Parathyroid adenoma (tissue), 2 donors: ENCODE data around the gene MYO19.
A peak's percentile ranks its signal among the peaks of the same experiment; 100 is the strongest.
"Not testable (repeated sequence)": the region's sequence is repeated elsewhere in the genome, so short reads cannot be mapped to it uniquely, and the experiment has no call there.

Experiments
- H2AFZ ChIP-seq: fragments of 300-600 bp; sonication (generic); one replicate; pipeline ENCODE4 v1.7.0; 2017; ENCODE audit warnings: antibody characterized with exemption, mild to moderate bottlenecking
- H3K27ac ChIP-seq: fragments of 300-600 bp; sonication (generic); one replicate; pipeline ENCODE4 v1.7.0; 2017
- H3K27me3 ChIP-seq: fragments of 300-600 bp; sonication (generic); one replicate; pipeline ENCODE4 v1.7.0; 2017; ENCODE audit warnings: low read length; ENCODE audit not compliant: control insufficient read depth, insufficient read depth
- H3K36me3 ChIP-seq: fragments of 300-600 bp; sonication (generic); one replicate; pipeline ENCODE4 v1.7.0; 2017; ENCODE audit warnings: low read length; ENCODE audit not compliant: control insufficient read depth, insufficient read depth
- H3K4me1 ChIP-seq: fragments of 300-600 bp; sonication (generic); one replicate; pipeline ENCODE4 v1.7.0; 2017; ENCODE audit warnings: control low read depth
- H3K4me2 ChIP-seq: fragments of 300-600 bp; sonication (generic); one replicate; pipeline ENCODE4 v1.7.0; 2017; ENCODE audit warnings: low read length
- H3K4me3 ChIP-seq: fragments of 300-600 bp; sonication (generic); one replicate; pipeline ENCODE4 v1.7.0; 2017; ENCODE audit warnings: low read depth, low read length
- H3K79me2 ChIP-seq: fragments of 300-600 bp; sonication (generic); one replicate; pipeline ENCODE4 v1.7.0; 2017; ENCODE audit warnings: control low read depth
- H3K9ac ChIP-seq: fragments of 300-600 bp; sonication (generic); one replicate; pipeline ENCODE4 v1.7.0; 2017; ENCODE audit warnings: mild to moderate bottlenecking
- H3K9me3 ChIP-seq: fragments of 300-600 bp; sonication (generic); one replicate; pipeline ENCODE4 v1.7.0; 2017; ENCODE audit warnings: low read length; ENCODE audit not compliant: control insufficient read depth
- TF ChIP-seq, protein P1 (sequence below): fragments of 300-600 bp; sonication (generic); IDR thresholded peaks from one replicate; pipeline ENCODE4 v1.7.0; 2017; ENCODE audit warnings: antibody characterized with exemption, mild to moderate bottlenecking
- donor health status: primary hyperparathyroidism.

MYO19 gene

DNA sequence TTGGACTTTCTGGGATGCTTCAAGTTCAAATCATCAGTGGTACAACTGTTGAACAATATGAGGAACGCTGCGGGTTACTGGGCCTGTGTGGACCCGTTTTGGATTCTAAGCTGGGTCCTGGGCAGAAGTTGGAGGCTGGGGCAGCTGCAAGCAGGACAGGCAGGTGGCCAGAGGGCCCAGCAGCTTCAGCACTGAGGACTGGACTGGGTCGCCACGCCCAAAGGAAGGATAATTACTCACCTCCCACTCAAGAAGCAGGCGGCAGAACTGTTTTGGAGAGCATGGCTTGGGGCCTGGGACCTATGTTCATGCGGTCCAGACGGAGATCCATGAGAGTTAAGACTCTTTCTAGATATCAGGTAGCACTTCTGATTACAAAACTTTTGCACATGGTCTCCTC is 49.6 kb downstream of the MYO19 start:
- Histone ChIP-seq H3K27me3 (no peaks in the 10 kb centered on the region), H3K9ac (no peak overlapping the region), H3K27ac (no peak overlapping the region), H3K4me3 (no peak overlapping the region), H3K4me2 (no peak overlapping the region), H3K79me2 (peaks cover 10% of the 10 kb centered on the region), H3K9me3 (no peaks in the 10 kb centered on the region), H3K4me1 (peaks cover 5% of the 10 kb centered on the region), H3K36me3 (no peaks in the 10 kb centered on the region), H2AFZ (no peak overlapping the region)
- TF ChIP-seq, protein P1, sequence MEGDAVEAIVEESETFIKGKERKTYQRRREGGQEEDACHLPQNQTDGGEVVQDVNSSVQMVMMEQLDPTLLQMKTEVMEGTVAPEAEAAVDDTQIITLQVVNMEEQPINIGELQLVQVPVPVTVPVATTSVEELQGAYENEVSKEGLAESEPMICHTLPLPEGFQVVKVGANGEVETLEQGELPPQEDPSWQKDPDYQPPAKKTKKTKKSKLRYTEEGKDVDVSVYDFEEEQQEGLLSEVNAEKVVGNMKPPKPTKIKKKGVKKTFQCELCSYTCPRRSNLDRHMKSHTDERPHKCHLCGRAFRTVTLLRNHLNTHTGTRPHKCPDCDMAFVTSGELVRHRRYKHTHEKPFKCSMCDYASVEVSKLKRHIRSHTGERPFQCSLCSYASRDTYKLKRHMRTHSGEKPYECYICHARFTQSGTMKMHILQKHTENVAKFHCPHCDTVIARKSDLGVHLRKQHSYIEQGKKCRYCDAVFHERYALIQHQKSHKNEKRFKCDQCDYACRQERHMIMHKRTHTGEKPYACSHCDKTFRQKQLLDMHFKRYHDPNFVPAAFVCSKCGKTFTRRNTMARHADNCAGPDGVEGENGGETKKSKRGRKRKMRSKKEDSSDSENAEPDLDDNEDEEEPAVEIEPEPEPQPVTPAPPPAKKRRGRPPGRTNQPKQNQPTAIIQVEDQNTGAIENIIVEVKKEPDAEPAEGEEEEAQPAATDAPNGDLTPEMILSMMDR, result no peak

DNA sequence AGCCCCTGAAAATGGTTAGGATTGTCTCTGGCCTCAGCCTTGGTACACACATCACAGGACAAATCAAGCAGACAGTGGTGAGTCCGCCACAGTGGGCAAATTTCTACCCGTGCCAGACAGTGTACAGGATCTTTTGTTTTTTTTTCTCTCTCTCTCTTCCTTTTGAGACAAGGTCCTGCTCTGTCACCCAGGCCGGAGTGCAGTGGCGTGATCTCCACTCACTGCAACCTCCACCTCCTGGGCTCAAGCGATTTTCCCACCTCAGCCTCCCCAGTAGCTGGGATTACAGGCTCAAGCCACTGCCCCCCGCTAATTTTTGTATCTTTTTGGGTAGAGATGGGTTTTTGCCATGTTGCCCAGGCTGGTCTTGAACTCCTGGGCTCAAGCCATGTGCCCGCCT is 50.6 kb downstream of the MYO19 start:
- not testable (repeated sequence) for H3K4me2 ChIP-seq, H3K79me2 ChIP-seq, H3K27me3 ChIP-seq

DNA sequence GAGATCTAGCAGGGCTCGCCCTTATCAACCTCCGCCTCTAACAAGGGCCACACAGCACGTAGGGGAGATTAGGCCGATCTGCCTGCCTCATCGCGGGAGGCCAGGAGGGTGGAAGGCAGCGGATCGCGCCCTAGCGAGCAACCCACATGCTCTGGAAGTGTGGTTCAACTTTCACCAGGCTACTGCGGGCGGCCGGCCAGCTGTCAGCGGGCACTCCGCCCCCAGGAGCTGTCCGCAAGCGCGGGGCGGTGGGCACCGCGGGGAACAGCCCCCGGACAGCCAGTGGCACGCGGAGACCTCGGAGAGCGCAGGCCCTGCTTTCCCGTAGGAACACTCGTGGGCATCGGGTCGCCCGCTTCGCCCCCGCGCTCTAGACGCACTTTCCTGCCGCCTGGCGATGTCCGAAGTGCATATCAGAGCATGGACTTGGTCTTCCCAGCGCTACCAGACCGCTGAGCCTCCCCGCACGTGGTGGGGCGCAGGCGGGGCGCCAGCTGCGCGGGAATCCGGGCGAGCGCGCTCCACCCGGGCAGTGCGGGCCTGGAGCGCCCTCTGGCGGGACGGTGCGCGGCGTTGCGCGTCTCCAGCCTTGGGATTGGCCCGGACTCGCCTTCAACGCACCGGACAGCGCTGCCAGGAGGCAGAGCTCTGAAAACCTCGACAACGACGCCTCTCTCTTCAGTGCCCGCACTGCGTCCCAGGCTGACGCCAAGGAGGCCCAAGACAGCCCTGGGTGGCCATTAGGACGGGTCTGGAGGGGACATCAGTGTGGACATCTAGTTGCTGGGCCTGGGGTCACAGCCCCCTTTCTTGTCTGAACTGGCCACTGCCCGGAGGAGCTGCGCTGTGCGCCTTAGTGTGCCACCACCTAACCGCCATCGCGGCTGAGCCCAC is 51.8 kb downstream of the MYO19 start:
- Histone ChIP-seq H2AFZ (peak overlapping the region; percentile 86), H3K9ac (no peak overlapping the region), H3K36me3 (no peaks in the 10 kb centered on the region), H3K27me3 (no peaks in the 10 kb centered on the region), H3K4me2 (peak overlapping the region; percentile 66), H3K4me1 (peaks cover 5% of the 10 kb centered on the region), H3K4me3 (peak overlapping the region; percentile 49), H3K27ac (peak overlapping the region; percentile 13), H3K9me3 (no peaks in the 10 kb centered on the region), H3K79me2 (peaks cover 10% of the 10 kb centered on the region)
- TF ChIP-seq, protein P1, result peak; percentile 97

More for the DNA sequence above, 50.6 kb downstream of the MYO19 start:
- H3K4me3 ChIP-seq, H3K27ac ChIP-seq, H3K9ac ChIP-seq, H3K9me3 ChIP-seq, H3K36me3 ChIP-seq, H3K4me1 ChIP-seq, H2AFZ ChIP-seq: not testable (repeated sequence)

DNA sequence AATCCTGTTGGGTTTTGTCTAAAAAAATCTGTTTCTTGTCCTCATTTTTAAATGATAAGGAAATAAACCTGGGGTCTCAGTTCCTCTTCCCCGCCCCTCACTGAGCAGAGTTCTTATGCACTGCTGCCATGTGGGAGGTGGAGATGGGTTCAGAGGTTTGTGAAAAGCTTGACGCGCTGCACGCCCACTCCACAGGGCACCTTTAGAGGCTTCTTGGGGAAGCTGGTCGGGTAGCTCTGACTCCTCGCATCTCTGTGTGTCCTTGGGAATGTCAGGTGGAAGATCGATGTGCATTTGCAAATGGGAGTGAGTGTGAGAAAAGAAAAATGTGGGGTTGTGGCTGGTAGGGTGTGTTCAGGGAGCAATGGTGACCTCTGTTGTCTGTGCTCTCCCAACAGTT is 52.8 kb downstream of the MYO19 start:
- TF ChIP-seq, protein P1, result no peak

DNA sequence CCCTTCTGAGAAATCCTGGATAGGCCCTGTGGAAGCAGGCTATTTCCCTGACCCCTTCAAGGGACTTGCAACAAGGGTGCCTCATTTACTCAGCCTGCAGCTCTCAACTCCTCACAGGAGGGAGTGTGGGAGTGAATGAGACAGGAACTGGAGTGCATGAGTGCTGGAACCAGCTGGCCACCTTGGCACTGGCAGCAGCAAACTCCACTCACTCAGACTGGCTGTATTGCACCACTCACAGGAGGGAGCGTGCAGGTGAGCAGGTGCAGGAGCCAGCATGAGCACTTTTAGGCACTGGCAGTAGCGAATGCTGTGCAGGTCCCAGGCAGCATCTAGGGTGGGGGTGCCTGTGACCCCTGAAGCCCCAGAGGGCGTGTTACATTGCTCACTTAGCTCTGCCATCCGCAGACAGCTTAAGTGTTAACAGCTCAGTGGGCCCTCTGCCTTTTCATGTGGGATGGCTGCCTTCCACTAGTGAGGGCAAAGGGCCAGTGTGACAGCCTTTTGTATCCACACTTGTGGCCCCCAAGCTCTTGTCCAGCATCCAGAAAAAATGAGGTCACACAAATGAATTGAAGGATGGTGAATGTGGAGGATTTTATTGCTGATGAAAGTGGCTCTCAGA is 59.2 kb downstream of the MYO19 start:
- Histone ChIP-seq H3K4me1 (no peaks in the 10 kb centered on the region), H3K27me3 (no peaks in the 10 kb centered on the region), H3K9me3 (no peaks in the 10 kb centered on the region), H3K4me2 (no peak overlapping the region), H3K9ac (no peak overlapping the region), H2AFZ (no peak overlapping the region), H3K27ac (no peak overlapping the region), H3K36me3 (no peaks in the 10 kb centered on the region), H3K79me2 (no peaks in the 10 kb centered on the region), H3K4me3 (no peak overlapping the region)
- TF ChIP-seq, protein P1, result no peak

More for the DNA sequence above, 52.8 kb downstream of the MYO19 start:
- peaks cover under 1% of the 10 kb centered on the region for H3K79me2 ChIP-seq
- H3K27ac ChIP-seq, result no peak overlapping the region
- no peak overlapping the region for H3K4me2 ChIP-seq
- no peak overlapping the region for H3K9ac ChIP-seq
- no peaks in the 10 kb centered on the region for H3K27me3 ChIP-seq
- H2AFZ ChIP-seq, result no peak overlapping the region
- no peak overlapping the region for H3K4me3 ChIP-seq
- no peaks in the 10 kb centered on the region for H3K36me3 ChIP-seq
- H3K4me1 ChIP-seq, result peaks cover 3% of the 10 kb centered on the region
- H3K9me3 ChIP-seq, result no peaks in the 10 kb centered on the region
